ENCODE results near the gene CPAMD8.
"Not testable (repeated sequence)": the region's sequence is repeated elsewhere in the genome, so short reads cannot be mapped to it uniquely, and the experiment has no call there.

CPAMD8 gene

DNA sequence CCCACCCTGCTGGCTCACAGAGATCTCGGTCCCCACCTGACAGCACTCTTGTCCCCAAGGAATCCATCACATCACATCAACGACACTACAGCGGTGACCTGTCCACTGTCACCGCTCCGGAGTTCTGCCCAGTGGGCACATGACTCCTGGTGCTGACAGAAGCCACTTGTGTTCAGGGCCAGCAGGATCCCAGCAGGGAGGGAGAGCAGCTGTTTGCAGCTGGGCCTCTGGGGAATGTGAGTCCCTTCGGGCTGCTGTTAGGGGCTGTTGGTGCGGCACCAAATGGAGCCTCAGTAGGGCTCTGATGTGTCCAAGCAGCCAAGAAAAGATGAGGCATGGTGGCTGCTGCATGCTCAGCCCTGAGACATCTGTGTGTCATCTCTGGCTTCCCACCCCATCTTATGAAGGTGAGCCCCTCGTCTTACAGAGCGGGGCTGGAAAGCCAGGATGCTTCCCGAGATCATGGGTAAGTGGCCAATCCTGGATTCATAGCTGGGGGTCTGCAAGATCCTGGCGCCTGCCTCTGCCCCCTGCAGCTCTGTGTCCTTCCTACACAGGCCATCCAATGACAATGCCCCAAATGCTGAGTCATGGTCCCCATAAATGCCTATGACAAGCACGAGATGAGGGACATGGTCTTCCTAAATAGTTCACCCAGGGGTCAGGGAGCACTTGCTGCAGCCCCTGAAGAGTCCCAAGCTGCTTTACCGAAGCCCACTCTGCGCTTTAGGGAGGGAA lies 81.8 kb downstream of the CPAMD8 start:
- no peak for DNase-seq

DNA sequence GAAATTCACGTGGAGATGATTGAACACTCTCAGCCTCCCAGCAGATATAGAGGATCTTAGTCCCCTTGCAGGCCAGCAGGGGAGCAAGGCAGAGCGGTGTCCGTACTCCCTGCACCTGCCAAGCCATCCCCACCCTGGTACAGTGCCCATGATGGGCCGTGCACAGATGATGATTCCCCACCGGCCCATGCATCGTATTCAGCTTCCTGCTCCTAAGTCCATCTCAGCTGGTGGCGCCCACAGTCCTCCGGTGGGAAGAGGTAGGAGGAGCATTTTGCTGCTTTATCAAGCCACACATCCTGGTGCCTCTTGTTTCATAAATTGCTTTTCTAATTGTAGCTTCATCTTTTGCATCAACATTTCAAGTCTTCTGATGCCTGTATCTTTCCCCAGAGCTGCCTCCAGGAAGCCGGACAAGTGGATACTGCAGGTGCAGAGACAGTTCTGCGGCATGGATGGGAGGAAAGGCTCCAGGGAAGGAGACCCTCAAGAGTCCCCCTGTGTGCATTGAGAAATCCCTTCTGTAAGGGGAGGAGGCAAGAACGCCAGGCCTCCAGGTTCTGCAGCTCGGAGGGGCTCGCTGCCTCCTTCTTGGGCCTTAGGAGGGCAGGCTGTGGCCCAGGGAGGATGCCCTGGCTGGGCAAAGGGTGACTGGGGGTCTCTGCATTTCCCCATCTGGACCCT lies 82.5 kb downstream of the CPAMD8 start:
- DNase-seq, result no peak

DNA sequence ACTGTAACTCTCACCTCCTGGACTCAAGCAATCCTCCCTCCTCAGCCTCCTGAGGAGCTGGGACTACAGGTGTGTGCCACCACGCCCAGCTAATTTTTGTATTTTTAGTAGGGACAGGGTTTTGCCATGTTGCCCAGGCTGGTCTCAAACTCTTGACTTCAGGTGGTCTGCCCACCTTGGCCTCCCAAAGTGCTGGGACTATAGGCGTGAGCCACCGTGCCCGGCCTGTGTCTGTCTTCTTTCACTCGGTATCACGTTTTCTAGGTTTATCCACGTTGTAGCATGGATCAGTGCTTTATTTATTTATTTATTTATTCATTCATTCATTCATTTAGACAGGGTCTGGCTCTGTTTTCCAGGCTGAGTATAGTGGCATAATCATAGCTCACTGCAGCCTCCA lies 83.5 kb downstream of the CPAMD8 start:
- DNase-seq, result not testable (repeated sequence)

DNA sequence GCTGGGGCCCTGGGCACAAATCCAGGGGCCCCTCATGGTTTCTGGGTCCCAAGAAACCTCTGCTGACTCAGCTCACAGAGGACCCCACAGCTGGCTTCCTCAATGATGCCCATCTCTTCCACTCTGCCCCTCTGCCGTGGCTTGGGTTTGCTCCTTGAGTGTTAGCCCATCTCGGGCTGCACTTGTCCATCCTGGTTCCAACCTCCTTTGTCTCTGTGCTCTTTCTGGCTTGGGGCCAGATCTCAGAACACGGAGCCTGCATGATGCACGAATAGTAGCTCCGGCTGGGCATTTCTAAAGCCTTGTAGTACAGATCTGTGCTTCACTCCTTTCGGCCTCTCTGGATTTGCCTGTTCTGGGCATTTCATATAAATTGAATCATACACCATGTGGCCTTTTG lies 84.0 kb downstream of the CPAMD8 start:
- no peak for DNase-seq

DNA sequence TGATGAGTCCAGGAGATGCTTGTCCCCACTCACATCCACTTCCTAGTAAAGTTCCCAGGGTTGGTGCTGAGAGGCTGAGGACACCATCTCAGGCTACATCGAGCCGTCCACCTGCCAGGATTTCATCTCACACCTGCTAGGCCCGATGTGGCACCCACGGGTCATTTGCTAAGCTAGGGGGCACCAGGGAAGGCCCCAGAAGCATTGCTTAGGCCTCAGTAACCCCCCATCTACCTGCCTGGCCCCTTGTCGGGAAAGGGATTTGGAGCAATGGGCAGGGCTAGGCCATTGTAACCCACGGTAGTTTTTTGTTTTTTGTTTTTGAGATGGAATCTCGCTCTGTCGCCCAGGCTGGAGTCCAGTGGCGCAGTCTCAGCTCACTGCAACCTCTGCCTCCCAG lies 86.0 kb downstream of the CPAMD8 start:
- no peak for DNase-seq

DNA sequence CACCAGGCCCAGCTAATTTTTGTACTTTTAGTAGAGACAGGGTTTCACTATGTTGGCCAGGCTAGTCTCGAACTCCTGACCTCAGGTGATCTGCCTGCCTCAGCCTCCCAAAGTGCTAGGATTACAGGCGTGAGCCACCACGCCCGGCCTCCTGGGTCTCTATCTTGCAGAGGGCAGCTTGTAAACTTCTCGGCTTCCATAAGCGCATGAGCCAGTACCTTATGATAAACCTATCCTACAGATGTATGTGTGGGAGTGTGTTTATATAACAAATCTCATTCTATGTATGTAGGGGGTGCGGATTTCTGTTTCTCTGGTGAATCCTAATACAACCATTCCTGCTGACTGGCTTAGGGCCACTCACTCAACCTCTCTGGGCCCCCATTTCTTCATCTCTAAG lies 86.5 kb downstream of the CPAMD8 start:
- DNase-seq, result not testable (repeated sequence)

DNA sequence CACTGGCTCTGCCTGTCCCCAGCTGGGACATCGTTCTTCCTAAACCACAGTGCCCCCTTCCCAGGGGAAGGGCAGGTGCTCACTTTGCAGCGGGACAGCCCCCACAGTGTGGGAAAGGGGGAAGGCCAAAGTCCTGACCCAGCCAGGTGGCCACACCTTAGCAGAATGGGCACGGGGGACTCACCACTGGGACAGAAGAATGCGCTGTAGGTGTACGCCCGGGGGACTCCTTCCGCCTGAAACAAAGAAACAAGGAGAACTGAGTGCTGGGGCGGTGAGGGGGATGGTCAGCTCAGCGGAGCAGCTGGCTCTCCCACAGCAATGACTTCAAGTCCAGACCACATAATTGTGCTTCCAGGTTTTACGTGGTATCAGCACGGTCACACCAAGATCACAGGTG lies 88.4 kb downstream of the CPAMD8 start:
- no peak for DNase-seq

DNA sequence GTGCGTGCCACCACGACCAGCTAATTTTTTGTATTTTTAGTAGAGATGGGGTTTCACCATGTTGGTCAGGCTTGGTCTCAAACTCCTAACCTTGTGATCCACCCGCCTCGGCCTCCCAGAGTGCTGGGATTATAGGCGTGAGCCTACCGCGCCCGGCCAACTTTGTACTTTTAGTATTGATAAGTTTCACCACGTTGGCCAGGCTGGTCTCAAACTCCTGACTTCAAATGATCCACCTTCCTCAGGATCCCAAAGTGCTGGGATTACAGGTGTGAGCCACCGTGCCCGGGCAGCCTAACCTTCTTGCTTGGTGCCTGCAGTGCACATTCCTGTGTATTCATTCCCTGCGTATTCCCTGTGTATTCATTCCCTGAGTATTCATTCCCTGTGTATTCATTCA lies 88.8 kb downstream of the CPAMD8 start:
- not testable (repeated sequence) for DNase-seq

DNA sequence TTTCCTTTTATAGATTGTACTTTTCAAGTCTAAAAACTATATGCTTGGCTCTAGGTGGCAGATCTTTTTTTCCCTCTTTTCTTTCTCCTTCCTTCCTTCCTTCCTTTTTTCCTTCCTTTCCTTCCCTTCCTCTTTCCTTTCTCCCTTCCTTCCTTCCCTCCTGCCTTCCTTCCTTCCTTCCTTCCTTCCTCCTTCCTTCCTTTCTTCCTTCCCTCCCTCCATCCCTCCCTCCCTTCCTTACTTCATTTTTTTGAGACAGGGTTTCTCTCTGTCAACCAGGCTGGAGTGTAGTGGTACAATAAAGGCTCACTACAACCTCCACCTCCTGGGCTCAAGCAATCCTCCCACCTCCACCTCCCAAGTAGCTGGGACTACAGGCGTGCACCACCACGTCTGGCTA lies 89.7 kb downstream of the CPAMD8 start:
- no peak for DNase-seq

DNA sequence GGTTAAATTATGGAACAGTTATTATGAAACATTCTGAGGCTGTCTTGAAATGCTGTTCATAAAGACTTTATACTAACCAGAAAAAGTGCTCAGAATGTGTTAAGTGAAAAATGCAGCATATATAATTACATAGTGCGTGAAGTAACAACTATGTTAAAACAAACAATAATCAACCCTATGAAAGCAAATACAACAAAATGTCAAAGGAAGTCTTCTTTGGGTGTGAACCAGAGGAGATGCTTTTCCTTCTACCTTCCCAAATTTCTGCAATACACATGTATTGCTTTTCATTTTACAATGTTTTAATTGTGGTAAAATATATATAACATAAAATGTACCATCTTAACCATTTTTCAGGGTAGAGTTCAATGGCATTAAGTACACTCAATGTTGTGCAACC lies 92.1 kb downstream of the CPAMD8 start:
- DNase-seq, result no peak

DNA sequence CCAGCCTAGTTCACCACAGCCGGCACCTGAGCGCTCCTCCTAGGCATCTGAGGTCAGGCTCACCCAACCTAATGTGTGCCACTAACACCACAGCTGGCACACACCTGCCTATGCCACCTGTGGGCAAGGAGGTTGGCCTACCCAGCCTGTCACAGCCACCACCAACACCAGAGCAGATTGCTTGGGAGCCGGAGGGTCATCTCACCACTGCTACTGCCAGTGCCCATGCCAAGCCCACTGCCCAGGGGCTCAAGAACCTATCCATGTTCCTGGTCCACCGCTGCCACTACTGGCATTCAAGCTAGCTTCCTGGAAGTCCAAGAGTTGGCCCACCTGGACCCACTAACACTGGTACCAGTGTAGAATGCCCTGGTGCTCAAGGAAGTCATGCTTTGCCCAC lies 95.3 kb downstream of the CPAMD8 start:
- no peak for DNase-seq

DNA sequence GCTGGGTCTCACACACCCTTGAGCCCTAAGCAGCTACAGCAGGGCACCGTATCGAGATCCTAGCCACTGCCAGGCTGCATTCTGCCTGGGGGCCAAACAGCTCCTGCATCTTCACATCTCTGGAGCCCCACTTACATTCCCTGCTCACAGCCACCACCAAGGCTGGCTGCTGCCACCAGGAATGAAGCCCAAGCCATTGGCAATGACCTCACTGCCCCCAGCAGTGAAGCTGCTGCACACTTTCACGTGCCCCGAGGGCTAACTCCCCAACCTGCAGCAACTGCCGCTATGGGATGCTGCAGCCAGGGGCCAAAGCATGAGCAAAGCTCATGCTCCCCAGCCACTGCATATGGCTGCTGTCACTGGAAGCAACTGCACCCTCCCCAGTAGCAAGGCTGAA lies 95.9 kb downstream of the CPAMD8 start:
- DNase-seq, result no peak

DNA sequence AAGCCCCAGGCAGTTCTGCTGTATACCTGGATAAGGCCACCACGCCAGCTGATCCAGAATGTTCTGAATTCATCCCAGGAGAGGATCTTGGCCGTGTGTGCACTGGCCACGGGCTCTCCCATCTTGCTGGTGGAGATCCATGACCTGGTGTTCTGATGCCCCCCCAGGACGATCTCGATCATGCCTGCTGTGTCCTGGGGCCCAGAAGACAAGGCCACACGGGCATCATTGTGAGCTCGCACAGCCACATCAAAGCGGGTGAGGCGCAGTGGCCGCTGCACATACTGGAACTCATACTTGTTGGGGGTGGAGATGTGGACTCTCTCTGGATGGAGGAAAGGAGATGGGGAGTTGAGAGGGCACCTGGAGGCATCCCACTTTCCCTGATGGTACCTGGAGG lies 97.7 kb downstream of the CPAMD8 start:
- DNase-seq, result no peak

DNA sequence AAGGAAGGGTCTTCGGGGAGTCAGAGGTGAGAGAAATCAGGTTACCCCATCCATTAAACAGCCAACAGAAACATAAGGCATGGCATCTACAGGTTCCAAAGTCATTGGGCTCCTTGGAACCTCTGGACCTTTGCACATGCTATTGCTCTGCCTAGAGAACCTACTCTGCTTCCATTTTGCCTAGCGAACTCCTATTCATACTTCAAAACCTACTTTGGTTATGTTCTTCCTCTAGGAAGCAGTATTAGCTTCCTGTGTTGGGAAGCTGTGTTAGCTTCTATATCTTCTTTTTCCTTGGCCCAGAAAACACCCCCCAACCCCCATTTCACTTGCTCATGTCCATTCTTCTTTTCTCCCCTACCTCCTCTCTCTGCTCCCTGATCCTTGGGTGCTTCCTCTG lies 98.3 kb downstream of the CPAMD8 start:
- no peak for DNase-seq

DNA sequence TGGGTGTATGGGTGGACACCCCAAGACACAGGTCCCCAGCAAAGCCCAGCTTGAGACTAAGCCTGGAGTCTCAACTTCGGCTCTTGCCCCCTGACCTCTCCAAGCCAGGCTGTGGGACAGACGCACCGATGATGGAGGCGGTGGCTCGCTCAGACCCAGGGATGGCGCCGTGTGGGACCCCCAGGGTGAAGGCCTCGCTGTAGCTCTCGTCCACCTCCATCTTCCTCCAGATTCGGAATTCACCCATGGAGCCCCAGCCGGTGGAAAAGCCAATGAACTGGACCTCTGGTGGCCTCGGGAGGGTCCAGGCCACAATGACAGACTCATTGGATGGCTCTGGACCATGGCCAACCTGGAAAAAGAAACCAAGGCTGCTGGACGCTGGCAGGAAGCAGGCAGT lies 98.7 kb downstream of the CPAMD8 start:
- DNase-seq, result no peak

DNA sequence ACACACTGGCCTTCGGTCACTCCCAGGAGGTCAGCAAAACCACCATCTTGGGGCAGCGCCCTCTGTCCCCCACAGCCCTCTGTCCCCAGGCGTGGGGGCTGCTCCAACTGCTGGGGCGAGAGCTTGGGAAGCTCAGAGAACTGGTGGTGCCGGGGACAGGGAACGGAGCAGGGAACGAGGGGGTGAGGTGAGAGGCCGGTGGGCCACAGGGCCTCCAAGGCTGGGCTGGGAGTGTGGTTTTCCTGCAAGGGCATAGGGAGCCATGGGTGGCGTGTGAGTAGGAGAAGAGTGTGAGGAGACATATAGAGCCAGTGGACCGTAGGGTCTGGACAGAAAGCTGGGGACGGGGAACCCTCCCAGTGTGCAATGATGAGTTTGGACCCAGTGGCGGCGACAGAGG lies 103.7 kb downstream of the CPAMD8 start:
- no peak for DNase-seq

DNA sequence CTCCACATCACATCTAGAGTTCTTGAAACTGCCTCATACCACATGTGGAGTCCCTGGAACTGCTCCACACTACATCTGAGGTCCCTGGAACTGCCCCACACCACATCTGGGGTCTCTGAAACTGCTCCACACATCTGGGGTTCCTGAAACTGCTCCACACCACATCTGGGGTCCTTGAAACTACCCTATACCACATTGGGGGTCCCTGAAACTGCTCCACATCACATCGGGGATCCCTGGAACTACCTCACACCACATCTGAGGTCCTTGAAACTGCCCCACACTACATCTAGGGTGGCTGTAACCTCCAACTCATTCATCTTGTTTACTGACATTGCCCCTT lies 104.0 kb downstream of the CPAMD8 start:
- no peak for DNase-seq

DNA sequence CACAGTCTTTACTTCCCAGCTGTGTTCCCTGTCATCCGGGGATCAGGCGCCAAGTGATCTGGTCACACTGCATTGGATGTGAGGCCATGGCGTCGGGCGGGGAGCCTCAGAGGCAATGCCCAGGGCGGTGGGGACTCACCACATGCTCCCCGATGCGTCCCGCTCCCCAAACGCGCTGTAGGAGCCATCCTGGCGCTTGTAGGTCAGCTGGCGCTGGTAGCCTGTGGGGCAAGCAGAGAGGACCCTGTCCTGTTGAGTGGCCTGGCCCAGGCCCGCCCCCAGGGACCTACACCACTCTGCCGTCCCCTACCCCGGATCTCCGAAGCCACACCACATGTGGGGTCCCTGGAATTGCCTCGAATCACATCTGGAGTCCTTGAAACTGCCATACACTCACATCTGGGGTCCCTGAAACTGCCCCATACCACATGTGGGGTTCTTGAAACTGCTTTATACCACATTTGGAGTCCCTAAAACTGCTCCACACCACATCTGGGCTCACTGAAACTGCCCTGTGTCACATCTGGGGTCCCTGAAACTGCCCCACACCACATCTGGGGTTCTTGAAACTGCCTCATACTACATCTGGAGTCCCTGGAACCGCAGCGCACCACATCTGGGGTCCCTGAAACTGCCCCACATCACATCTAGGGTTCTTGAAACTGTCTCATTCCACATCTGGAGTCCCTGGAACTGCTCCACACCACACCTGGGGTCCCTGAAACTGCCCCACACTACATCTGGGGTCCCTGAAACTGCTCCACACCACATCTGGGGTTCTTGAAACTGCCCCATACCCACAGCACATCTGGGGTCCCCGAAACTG lies 104.6 kb downstream of the CPAMD8 start:
- DNase-seq, result no peak

DNA sequence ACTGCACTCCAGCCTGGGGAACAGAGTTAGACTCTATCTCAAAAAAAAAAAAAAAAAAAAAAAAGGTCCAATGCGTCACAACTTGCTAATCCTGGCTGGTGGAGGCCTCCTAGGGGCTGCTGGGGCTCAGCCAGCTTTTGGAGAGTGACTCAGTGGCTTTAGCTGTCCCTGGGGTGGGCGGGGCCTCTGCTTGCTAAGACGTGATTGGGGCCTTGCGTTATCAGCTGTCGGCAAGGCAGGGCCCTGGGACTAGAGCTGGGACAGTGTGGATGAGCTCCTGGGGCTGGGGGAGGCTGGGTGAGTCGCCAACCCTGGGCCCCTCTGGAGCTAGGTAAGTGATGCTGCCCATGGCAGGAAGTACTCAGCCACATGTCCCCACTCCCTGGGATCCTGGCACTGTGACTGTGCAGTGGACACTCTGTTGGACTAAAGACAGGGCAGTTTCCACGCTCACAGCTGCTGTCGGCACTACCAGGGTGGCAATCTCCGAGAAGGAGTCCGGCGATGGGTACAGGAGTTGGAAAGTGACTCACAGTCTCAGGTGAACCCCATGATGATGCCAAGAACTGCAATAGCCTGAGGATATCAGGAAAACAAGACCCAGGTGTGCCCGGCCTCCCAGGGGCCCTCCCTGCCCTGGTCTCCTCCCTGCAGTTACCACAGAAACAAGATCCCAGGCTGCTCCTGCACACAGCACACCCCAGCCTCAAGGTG lies 105.6 kb downstream of the CPAMD8 start:
- DNase-seq, result no peak

DNA sequence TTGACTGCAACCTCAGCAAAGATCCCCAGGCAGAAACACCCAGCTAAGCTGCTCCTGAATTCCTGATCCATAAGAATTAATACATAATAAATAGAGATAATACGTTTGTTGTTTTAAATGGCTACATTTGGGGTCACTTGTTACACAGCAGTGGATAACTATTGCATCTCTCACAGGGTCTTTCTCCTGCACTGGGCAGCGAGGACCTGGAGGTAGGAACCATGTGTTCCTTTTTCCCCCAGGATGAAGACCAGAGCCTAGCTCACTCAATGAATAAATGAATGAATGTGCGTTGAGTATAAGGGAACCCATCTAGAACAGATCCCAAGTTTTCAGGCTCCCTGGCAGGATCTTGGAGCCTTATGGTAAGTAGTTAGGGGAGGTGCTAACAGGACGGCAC lies 107.1 kb downstream of the CPAMD8 start:
- no peak for DNase-seq

DNA sequence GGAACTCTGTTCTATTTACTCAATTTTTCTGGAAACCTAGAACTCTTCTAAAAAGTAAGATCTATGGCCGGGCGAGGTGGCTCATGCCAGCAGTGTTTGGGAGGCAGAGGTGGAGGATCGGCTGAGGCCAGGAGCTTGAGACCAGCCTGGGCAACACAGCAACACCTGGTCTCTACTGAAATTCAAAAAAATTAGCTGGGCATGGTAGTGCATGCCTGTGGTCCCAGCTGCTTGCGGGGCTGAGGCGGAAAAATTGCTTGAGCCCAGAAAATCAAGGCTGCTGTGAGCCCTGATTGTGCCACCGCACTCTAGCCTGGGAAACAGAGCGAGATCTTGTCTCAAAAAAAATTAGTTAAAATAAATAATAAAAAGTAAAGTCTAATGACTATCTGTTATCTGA lies 109.2 kb downstream of the CPAMD8 start:
- DNase-seq, result no peak

DNA sequence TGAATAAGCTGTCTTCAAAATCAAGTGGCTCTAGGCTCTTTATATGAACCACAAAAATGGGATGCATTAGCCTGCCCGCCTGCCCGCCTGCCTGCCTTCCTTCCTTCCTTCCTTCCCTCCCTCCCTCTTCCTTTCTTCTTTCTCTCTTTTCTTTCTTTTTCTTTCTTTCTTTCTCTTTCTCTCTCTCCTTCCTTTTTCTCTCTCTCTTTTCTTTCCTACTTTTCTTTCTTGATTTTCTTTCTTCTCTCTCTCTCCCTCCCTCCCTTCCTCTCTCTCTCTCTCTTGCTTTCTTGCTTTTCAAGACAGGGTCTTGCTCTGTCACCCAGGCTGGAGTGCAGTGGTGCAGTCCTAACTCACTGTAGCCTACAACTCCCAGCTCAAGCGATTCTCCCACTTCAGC lies 110.9 kb downstream of the CPAMD8 start:
- DNase-seq, result no peak

DNA sequence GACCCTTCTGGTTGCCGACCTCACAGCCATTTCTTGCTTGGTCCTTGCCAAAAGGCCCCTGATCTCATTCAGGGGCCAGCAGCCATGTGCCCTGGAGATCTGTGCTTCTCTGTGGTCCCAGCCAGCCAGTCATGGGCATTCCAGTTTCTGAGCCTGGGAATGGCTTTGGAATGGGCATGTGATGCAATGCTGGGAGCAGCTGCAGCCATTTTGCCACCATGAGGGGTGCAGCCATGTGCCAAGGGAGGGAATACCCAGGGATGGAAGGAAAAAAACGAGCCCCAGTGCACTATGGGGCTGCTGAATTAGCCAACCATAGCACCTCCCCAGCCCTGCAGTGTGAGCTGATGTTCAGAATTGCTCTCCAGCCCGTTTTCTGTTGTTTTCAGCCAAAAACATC lies 111.5 kb downstream of the CPAMD8 start:
- DNase-seq, result no peak

DNA sequence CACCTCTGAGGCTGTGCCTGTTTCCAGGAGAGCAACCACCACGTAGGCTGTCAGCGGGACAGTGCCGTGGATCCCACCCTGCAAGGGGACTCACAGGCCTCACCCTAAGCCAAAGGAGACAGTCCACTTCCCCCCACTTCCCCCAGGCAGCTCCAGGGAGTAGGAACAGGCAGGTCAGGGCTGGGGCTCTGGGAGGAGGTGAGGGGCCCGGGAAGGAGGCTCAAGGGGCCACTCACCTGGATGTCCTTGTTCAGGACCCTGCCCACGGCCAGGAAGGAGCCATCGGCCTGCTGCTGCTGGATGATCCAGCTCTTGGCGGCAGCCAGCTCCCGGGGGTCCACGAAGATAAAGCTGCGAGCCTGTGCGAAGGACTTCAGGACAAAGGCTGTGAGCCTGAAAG lies 112.2 kb downstream of the CPAMD8 start:
- DNase-seq, result no peak
